HG03342 (cell line): ENCODE measurements around the gene SUSD6.
"Not testable (repeated sequence)": the region's sequence is repeated elsewhere in the genome, so short reads cannot be mapped to it uniquely, and the experiment has no call there.

Source experiments
- ATAC-seq: cut with Tn5 transposase; IDR thresholded peaks from one replicate; pipeline ENCODE4 v1.9.1; 2021; ENCODE audit warnings: mild to moderate bottlenecking, moderate library complexity; ENCODE audit not compliant: unreplicated experiment

Gene SUSD6

GRCh38 chr14:69587389-69587788 lies 24.0 kb upstream of the SUSD6 start:
- ATAC-seq, result no peak

GRCh38 chr14:69591317-69591716 lies 20.1 kb upstream of the SUSD6 start:
- no peak for ATAC-seq

- ATAC-seq, result no peak
These were observed 18.2 kb upstream of the SUSD6 start for GRCh38 chr14:69593018-69593677.

GRCh38 chr14:69594846-69595245 lies 16.6 kb upstream of the SUSD6 start:
- no peak for ATAC-seq

- no peak for ATAC-seq
These were observed 16.1 kb upstream of the SUSD6 start for GRCh38 chr14:69595336-69595735.

GRCh38 chr14:69599431-69599830 lies 12.0 kb upstream of the SUSD6 start:
- not testable (repeated sequence) for ATAC-seq

- ATAC-seq, result no peak
These were observed 11.0 kb upstream of the SUSD6 start for GRCh38 chr14:69600304-69600891.

- no peak for ATAC-seq
These were observed 5.7 kb upstream of the SUSD6 start for GRCh38 chr14:69605738-69606137.

- ATAC-seq, result no peak
These were observed 4.9 kb upstream of the SUSD6 start for GRCh38 chr14:69606258-69607184.

- no peak for ATAC-seq
These were observed 1.1 kb upstream of the SUSD6 start for GRCh38 chr14:69610020-69610873.

GRCh38 chr14:69610874-69611171 lies 573 bp upstream of the SUSD6 start:
- no peak for ATAC-seq

GRCh38 chr14:69612014-69612782 lies 802 bp downstream of the SUSD6 start:
- peak; percentile 12 for ATAC-seq

GRCh38 chr14:69612783-69613130 lies 1.4 kb downstream of the SUSD6 start:
- ATAC-seq, result no peak

- no peak for ATAC-seq
These were observed 2.1 kb downstream of the SUSD6 start for GRCh38 chr14:69613312-69614073.

- no peak for ATAC-seq
These were observed 3.2 kb downstream of the SUSD6 start for GRCh38 chr14:69614592-69614991.

- no peak for ATAC-seq
These were observed 3.7 kb downstream of the SUSD6 start for GRCh38 chr14:69615121-69615495.

- peak; percentile 51 for ATAC-seq
These were observed 4.4 kb downstream of the SUSD6 start for GRCh38 chr14:69615496-69616407.

- ATAC-seq, result no peak
These were observed 5.0 kb downstream of the SUSD6 start for GRCh38 chr14:69616408-69616773.

GRCh38 chr14:69617796-69618195 lies 6.4 kb downstream of the SUSD6 start:
- no peak for ATAC-seq
